HG02885 (cell line): Measurements from ENCODE around the gene LRRC3.

ENCODE experiments used
- ATAC-seq: cut with Tn5 transposase; IDR thresholded peaks from one replicate; pipeline ENCODE4 v1.9.1; 2021; ENCODE audit warnings: mild to moderate bottlenecking; ENCODE audit not compliant: unreplicated experiment, poor library complexity

The LRRC3 gene

DNA sequence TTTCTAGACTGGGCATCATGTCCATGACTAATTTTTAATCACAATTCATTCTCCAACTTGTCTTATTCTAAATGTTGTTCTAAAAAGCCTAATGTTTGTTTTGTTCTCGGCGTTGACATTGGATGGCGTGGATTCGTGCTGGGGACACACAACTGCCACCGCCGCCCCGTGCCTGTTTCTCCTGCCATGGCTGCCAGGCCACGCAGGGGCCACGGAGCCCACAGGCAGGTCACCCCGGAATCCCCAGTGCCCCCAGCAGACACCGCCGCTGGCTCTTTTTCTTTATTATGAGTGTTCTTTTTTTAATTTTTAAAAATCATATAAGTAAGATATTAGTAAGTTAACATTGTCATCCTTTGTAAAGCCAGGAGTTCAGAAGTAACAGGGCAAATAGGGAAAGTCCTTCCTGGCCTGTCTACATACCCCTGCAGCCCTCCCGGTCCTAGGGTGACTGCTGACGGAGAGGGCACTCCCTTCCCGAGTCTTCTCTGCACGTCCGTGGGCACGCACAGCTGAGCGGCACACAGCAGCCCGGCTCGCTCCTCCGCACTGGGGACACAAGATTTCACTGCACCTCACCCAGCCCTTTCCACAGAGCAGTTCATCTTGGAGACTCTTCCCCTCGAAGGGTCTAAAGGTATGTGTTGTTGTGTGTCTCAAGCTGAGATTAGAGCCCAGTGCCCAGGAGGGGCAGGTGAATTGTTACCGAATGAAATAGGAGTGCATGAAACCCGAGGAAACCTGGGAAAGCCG lies 52.5 kb downstream of the LRRC3 start:
- ATAC-seq, result no peak

DNA sequence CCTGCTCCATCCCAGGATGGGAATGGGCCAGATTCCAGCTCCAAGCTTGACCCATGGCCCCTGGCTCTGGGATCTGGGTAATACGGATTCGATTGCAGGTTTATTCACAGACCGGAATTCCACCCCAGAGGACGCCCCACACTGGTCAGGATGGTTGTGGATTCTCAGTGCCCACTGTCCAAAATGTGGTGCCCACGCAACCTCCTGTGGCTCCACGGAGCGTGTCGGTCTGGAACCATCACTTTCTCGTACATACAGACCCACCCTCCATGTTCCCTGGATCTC lies 53.1 kb downstream of the LRRC3 start:
- no peak for ATAC-seq

DNA sequence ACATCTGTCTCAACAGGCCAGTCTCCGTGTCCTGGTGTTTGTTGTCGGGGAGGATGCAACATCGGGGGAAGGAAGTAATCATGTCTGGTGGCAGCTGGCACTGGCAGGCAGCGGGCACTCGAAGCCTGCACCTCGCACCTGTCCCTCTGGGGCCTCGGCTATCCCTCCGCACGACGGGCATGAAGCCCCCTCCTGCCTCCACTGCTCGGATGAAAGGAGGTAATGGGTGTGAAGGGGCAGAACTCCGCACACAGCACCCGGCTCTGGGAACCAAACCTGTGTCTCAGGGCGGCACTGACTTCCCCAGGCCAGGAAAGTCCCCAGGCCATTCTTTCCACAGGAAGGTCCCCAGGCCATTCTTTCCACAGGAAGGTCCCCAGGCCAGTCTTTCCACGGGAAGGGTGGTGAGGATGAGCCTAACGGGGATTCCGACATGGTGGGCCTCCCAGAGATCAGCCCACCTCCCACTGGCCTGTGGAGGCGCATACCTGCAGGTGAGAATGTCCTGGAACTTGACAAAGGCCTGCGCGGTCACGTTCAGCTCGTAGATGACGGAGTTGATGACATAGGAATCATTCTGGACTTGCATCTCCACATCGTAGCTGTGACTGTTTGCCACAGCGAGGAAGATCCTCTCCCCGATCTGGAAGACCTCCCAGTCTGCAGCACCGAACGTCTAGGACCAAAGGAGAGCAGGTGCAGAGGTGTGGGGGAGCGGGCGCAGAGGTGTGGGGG lies 53.6 kb downstream of the LRRC3 start:
- ATAC-seq, result no peak

DNA sequence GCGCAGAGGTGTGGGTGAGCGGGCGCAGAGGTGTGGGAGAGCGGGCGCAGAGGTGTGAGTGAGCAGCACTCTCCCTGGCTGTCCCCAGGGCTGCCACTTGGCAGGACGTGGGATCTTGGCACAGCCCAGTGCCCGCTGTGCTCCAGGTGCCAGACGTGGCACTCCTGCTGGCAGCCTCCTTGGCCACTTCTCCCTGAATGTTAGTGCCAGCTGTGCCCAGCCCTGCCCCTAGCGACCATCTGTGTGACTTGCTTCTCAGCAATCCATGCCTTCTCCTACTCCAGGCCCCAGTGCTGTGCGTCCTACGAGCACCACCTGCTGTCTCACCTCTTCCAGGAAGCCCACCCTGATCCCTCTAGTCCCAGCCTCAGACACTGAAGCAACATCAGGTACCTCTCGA lies 54.2 kb downstream of the LRRC3 start:
- ATAC-seq, result no peak

DNA sequence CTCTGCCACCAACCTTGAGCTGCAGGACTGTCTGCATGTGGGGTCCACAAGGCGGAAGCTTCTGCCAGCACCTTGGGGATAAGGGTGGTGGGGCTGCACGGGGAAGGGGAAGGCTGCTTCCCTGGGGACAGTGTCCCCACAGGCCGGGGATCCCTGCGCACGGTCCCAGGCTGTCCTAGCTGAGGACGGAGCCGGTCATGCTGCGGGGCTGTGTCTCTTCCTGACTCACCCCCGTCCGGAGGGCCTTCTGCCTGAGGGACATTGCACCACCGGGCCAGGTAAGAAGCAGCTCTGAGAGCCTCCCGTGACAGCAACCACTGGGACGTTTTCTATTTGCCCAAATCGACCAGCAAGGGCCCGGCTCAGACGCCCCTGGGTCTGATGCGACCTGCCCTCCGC lies 54.8 kb downstream of the LRRC3 start:
- no peak for ATAC-seq

DNA sequence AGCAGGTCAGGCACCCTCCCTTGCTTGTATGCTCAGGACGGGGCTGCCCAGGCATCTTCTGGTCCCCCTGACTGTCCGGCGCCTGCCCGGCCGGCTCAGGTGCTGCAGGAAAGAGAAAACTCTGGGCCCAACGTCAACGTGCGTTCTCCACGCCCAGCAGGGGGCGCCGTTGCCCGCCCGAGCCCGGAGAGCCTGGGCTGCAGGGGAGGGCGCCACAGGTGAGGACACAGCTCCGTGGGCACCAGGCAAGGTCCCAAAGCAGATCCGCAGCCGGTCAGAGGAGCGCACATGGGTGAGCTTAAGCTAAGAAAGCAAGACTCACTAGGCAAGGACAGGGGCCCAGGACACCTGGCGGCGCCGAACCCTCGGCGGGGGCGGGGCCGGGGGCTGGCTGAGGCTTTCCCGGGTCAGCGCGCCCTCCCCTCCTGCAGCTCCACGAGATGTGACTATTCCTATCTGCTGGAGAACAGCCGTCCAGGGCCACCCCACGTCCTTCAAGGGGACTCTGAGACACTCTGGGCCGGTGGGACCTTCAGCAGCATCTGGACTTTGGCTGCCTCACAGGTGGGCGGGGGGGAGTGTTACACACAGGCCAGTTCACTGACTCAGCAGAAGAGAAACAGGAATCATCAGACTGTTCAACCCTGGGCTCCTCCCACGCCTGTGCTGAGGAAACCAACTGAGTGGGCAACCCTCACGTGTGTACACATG lies 55.4 kb downstream of the LRRC3 start:
- no peak for ATAC-seq

DNA sequence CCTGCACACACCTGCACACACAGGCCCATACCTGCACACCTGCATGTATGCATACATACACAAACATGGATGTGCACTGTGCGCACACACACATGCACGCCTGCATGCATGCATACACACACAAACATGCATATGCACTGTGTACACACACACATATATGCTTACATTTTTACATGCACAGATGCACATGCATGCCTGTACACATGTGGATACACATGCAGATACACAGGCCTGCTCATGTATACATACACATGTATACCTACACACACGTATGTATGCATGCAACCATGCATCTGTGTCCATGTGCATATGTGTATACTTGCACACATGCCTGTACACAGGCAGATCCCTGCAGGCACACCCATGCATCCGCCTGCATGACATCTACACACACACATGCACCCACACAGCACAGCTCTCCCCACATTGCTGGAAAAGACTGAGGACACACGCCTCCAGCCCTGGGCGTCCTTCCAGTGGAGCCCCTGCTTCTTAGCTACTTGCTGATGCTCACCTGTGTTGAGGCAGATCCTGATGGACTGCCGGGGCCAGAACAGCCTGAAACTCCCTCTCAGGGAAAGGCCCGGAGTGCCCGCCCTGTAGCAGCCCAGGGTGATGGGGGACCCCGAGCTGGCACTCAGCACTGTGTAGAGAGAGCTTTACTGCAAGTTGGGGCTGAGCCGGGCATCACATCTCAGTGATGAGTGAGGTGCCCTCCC lies 56.1 kb downstream of the LRRC3 start:
- no peak for ATAC-seq
